Ramos (cell line): ENCODE measurements around the gene ZNF644.
"Not testable (repeated sequence)": the region's sequence is repeated elsewhere in the genome, so short reads cannot be mapped to it uniquely, and the experiment has no call there.

Source experiments
- in situ Hi-C: fragments of 300-500 bp; cut with MboI; formaldehyde crosslinking; loops from one replicate; pipeline ENCODE4 v1.14.3; 2022; ENCODE audit warnings: low sequenced_read_pairs; ENCODE audit not compliant: unreplicated experiment

Gene ZNF644

DNA sequence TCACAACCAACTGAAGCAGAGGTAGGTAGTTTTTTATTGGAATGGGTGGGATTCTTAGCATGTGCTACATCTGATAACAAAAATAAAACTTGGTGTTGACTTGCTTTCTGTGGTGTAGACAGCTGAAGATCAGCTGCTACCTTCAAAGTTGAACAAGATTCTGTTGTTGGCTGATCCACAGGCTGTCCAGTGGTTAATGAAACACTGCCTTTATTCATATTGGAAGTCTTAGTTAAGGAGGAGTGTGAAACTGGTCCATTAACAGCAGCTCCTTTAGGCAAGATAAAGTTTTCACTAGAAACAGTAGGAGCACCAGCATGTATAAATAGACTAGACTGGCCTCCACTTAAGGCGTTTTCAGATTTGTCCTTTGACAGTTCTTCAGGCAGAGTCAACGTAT lies 81.1 kb downstream of the ZNF644 start:
- in situ Hi-C loops = no loop called here

DNA sequence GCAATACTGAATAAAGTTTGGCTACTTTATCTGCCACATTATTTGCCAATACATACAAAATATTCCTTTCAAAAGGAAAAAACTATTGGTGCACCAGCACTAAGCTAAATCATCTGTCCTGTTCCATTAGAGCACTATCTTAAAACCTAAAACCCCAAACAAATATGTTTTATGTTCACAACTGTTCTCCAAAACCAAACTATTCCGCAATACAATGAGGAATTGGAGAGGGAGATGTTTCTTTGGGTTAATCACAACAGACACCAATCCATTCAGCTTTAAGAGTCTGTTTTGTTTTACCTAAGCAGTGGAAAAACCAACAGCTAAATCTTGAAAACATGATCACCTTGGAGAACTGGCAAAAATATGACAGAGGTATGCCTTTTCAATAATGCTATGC lies 85.1 kb downstream of the ZNF644 start:
- in situ Hi-C loops = no loop called here

DNA sequence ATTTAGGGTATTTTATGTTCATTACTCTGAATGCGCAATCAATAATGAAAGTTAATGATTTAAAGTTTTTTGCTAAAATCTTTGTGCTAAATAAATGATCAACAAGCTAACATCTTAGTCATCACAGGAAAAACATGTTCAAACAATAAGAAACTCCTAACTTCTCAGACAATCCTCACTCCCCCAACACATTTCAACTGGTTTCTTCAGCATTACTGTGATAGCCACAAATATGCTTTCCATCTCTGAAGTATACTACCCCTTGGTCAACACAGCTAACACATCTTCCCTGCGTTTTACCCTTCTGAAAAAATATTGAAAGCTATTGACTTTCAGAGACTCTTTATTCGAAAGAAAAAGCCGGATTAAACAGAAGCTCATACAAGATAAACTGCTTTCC lies 85.8 kb downstream of the ZNF644 start:
- in situ Hi-C loops = no loop called here

DNA sequence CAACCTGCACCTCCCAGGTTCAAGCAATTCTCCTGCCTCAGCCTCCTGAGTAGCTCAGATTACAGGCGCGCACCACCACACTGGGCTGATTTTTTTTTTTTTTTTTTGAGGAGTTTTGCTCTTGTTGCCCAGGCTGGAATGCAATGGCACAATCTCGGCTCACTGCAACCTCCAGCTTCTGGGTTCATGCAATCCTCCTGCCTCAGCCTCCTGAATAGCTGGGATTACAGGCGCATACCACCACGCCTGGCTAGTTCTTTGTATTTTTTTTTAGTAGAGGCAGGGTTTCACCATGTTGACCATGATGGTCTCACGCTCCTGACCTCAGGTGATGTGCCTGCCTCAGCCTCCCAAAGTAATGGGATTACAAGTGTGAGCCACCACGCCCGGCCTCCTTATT lies 93.6 kb downstream of the ZNF644 start:
- in situ Hi-C loops = not testable (repeated sequence)

DNA sequence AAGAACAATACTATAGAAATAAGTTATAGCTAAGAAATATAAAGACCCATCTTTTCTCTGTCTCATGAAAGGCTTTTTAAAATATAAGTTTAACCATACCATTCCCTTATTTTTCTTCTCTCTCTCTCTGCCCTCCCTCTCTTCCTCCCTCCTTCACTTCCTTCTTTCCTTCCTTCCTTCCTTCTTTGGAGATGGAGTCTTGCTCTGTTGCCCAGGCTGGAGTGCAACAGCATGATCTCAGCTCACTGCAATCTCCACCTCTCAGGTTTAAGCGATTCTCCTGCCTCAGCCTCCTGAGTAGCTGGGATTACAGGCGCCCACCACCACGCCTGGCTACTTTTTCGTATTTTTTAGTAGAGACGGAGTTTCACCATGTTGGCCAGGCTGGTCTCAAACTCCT lies 94.2 kb downstream of the ZNF644 start:
- in situ Hi-C loops = not testable (repeated sequence)

DNA sequence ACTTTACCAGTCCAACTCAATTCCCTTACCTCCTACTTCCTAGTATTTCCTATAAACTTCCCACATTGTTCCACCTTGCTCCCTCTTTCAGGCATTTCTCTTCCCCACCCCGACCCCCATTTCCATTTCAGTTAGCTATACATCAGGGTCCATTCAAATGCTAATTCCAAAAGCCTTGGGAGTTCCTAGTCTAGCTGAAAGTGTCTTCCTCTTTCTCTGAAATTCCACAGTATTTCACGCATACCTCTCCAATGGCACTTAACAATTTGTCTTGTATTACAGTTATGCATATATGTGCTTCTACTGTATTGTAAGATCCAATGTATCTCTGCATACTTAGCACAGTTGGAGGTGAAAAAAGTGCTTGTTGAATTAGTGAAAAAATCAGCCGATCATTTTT lies 94.9 kb downstream of the ZNF644 start:
- in situ Hi-C loops = no loop called here

DNA sequence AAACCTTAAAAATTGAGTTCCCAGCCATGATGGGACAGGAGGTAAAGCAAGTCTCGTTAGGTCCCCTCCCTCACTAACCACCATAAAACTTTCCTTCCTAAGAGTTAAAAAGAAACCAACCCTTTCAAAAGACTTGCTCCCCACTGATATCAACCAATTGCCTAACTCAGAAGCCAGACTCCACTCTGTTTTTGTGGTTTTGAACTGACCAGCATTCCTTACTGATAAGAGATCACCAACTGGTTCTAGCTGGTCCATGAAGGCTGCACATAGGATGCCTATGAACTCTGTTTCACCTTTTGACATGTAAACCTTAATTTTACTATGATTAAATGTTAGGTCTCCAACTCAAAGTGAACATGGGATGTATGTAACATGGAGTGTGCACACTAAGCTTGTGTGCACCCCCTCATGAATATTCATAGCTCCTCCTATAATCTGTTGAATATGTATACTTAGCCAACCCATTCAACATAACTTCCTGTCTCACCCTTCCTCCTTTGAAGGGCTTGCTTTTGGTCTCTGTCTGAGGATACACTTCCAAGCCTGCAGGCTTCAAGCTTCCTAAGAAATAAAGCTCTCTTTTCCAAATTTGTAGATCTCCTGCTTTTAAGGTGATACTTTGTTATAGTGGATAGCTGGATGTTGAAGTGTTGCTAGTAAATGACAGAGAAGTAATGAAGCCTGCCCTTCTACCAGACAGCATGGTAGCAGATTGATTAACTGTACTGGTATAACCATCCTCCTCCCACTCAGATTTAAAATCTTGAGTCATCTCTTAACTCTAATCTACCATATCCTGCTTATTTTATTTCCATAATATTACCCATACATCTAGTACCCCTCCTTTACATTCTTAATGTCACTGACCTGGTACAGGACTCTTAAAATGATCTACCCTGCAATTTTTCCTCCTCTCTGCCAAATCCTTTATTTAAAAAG lies 95.6 kb downstream of the ZNF644 start:
- in situ Hi-C loops = no loop called here

DNA sequence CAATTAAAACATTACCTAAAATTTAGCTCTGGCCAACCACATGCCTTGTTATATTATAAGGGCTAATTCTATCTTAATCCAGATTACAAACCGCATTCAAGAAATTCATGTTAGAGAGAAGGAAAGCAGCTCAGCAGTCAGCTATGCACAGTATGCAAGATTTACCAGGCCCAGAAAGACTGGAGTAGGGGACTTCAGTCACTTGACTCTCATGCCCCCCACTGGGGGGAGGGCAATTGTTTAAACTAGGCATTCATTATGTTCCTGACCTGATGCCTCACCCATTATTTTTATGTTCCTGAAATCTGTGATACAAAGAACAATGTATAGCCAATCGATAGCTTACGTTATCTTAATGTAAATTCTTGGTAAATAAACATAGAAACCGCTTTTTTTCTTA lies 96.9 kb downstream of the ZNF644 start:
- in situ Hi-C loops = no loop called here

DNA sequence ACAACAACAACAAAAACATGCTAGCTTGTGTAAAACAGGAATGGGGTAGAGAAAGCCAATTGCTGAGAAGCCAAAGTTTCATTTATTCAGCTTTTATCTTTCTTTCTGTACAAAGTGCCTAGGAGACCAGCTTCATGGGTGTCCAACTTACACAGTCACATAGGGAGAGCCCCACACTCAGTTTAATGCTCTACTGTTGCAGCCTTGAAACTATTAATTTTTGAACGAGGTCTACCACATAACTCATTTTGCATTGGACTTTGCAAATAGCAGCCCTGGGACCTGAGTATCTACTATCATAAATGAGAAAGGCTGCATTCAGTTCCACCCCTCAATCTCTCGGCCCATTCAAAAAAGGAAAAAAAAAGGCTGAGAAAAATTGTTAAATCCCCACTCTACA lies 98.8 kb downstream of the ZNF644 start:
- in situ Hi-C loops = no loop called here

DNA sequence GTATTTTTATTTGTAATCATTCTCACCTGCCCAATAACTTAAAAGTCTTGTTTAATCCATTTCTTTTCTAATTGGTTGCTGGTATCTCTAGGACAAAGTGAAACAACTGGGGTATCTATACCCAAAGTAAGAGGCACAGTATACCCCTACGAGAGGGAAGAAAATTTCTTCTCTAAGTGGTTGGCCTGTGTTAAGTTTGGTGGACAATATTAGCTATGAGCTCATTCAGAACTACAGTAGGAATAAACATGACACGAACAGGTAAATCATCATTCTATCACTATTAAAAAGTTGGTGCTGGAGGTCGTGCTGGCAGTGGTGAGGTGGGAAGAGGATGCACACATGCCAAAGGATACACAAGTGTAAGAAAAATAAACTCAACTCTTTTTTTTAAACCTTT lies 99.6 kb downstream of the ZNF644 start:
- in situ Hi-C loops = no loop called here

DNA sequence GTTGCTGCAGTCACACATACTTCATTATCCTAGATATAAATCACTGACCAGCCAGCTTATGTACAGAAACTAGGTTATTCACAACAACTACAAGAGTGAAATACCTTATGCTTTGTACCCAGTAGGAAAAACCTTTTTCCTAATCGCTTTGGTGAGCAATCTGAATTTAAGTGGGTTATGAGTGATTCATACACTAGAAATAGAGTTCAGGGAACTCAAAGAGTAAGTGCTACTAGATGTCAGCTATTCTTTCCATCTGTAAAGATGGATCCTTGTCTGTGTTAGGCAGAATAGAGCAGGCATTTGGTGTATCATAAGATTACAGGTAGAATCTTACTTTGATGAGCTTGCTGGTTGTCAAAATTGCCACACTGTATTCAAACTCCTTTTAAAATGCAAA lies 101.9 kb downstream of the ZNF644 start:
- in situ Hi-C loops = no loop called here

DNA sequence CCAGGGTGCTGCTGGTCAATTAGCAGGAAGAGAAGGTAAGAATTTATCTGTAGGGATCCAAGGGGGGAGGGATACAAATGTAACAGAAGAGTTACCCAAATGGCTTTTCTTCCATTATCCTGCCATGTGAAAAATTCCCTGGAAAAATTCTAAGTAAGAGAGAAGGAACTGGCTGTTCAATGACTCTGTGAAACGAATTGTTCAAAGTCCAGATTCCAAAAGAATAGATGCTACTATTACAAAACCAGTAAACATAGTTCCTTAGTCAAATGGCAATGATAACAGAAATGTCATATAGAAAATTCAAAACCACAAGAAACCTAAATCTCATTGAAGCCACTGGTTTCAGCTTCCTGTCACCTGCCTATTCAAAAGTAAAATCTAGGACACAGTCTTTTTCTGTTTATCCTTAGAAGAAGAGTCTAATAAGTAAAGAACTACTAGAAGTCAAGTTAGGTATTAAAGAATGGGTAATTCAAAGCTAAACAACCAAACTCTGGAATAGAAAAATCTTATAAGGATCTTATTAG lies 102.6 kb downstream of the ZNF644 start:
- in situ Hi-C loops = no loop called here

DNA sequence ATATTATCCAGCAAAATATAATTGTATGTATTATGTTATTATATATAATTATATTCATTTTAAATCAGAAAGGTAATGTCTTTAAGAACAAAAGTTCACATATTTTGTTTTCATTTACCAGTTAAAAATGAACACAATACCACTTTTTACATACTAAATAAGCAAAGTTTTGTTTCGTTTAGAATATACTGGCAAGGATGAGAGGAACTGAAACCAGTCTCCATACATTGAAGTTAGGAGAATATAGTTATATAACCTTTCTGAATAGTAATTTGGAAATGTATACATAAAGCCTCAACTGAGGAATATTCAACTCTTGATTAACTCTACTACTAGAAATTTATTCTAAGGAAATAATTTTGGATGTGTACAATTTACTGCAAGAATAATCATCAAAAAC lies 110.5 kb downstream of the ZNF644 start:
- in situ Hi-C loops = no loop called here

DNA sequence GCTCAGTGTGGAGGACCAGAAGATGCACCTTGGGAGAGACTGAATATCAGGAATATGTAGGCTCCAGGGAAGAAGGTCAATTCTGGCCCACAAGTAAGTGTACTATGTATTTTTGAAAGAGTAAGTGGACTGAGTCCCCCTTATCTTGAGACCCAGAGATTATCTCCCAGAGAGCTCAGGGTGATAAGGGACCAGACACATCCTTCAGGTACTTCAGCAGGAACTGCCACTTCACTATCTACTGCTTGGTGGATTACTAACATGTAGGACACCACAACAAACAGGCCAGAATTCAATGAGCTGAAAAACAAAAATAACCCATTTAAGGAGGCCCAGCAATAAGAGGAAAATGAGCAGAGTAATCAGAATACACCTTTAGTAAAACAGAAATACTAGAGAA lies 119.2 kb downstream of the ZNF644 start:
- in situ Hi-C loops = no loop called here

DNA sequence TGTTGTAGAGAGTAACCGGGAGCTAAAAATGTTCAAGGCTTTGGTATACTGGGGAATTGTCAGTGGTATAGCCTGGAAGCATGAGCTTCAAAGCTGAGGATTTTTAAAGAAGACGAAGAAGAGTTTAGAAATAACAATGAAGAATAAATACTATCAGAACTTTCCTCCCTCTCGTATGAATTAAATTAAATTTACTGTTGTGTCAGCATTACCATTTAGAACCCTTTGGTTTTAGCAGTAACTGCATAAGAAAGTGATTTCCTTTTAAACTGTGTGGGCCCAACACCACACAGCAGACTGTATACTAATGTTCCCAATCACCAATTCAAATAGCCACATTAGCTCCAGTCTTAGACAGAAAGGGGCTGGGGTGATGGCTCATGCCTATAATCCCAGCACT lies 122.6 kb downstream of the ZNF644 start:
- in situ Hi-C loops = no loop called here

DNA sequence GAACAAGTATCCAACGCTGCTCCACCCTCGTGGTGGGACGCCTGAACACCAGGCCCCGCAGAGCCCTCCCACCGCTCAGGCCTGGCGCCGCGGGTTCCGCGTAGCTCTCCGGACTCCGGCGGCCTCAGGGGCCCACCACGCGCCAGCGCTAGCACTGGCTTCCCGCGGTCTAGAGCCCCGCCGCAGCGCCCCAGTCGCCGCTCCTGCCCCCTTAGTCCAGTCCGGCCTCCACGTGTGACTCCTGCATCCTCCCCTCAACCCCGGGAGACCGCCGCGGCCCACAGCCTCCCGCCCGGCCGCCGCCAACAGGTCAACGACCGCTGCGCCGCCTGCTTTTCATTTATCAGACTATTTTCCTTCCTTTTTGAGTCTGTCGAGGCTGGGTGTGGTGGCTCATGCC lies 128.2 kb downstream of the ZNF644 start:
- in situ Hi-C loops = not testable (repeated sequence)

DNA sequence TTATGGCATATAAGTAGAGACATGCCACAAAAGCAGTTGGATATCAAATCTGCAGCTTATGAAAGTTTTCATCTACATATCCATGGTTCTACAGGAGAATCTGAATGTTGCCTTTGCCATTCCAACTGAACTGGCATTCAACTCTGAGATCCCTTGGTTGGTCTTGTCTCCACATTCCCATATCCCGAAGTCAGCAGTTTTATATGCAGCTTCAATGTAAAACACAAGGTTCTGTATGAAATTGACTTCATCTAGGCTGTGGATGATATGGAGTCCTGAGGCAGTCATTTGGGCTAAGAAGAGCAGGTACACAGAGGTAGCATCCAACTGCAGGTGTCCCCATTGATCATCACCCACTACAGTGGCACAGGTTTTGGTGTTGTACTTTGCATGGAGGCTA lies 129.0 kb downstream of the ZNF644 start:
- in situ Hi-C loops = not testable (repeated sequence)

DNA sequence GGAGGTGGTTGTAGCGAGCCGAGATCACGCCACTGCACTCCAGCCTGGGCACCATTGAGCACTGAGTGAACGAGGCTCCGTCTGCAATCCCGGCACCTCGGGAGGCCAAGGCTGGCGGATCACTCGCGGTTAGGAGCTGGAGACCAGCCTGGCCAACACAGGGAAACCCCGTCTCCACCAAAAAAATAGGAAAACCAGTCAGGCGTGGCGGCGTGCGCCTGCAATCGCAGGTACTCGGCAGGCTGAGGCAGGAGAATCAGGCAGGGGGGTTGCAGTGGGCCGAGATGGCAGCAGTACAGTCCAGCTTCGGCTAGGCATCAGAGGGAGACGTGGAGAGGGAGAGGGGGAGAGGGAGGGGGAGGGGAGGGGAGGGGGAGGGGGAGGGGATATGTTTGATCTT lies 129.6 kb downstream of the ZNF644 start:
- in situ Hi-C loops = not testable (repeated sequence)

DNA sequence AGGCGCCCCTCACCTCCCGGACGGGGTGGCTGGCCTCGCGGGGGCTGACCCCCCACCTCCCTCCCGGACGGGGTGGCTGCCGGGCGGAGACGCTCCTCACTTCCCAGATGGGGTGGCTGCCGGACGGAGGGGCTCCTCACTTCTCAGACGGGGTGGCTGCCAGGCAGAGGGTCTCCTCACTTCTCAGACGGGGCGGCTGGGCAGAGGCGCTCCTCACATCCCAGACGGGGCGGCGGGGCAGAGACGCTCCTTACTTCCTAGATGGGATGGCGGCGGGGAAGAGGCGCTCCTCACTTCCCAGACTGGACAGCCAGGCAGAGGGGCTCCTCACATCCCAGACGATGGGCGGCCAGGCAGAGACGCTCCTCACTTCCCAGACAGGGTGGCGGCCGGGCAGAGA lies 130.1 kb downstream of the ZNF644 start:
- in situ Hi-C loops = not testable (repeated sequence)

DNA sequence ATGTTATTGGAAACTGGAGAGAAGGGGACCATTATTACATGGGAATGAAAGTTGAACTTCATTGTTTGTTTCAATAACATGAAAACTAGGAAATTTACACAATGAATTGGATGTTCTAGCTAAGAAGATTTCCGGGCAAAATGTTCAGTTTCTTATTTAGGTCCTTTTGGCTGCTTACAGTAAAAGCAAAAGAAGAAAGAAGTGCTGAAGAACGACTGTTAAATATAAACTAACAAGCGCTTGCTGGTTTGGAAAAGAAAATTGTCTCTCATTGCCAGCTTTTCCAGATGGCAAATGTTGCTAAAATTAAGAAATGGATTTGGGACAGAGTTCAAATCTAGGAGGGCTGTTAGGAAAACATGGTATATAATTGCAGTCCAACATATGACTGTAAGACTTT lies 139.6 kb downstream of the ZNF644 start:
- in situ Hi-C loops = no loop called here

DNA sequence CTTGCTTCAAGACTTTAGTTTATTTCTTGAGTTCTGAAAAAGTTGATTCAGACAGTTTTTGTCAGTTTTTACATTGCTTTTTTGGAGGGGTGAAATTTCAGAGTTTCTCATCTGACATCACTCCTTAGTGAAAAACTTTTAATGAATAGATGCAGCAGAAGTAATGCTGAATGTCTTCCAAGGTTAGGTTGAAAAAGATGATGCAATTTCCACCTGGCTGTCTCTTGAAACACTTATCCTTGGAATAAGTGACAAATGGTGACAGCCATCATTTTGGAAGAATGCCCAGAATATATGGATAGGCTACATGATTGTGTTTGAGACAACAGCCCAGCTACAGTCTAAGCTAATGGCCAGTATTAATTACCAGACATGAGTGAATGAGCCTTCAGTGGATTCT lies 140.8 kb downstream of the ZNF644 start:
- in situ Hi-C loops = no loop called here

DNA sequence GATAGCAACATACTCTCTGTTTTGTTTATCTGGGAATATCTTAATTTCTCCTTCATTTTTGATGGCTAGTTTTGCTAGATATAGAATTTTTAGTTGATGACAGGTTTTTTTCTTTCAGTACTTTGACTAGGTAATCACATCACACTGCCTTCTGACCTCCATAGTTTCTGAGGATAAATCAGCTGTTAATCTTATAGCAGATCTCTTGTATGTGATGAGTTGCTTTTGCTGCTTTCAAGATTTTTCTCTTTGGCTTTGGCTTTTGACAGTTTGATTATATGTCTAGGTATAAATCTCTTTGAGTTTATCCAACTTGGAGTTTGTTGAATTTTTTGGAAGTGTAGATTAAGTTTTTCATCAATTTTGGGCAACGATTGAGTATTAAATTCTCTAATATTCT lies 142.6 kb downstream of the ZNF644 start:
- in situ Hi-C loops = no loop called here
